GM12873 (cell line): Measurements from ENCODE around the gene DLX5.

Source experiments
- TF ChIP-seq, protein P1 (sequence below): IDR thresholded peaks from 2 replicates; pipeline ENCODE4 v1.5.1; 2012; ENCODE audit warnings: low read depth, mild to moderate bottlenecking, moderate library complexity, low read length, control low read depth; ENCODE audit not compliant: insufficient read depth; ENCODE audit errors: missing control alignments

Gene DLX5

DNA sequence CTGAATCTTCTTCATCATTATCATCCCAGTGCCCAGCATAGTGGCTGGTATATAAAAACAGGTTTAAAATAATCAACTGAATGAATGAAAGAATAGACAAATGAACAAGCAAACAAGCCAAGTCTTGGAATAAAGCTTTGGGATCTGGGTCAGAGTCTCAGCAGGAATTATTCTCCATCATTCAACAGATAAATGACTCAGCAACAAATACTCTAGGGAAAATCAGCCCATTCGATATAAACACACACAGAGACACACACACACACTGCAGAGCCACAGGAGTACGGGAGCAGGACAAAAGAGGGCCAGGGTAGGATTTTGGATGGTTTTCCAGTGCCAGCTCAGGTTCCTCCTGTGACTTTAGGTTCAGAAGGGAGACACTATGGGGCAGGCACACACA, 48.5 kb downstream of the DLX5 start:
- TF ChIP-seq, protein P1, sequence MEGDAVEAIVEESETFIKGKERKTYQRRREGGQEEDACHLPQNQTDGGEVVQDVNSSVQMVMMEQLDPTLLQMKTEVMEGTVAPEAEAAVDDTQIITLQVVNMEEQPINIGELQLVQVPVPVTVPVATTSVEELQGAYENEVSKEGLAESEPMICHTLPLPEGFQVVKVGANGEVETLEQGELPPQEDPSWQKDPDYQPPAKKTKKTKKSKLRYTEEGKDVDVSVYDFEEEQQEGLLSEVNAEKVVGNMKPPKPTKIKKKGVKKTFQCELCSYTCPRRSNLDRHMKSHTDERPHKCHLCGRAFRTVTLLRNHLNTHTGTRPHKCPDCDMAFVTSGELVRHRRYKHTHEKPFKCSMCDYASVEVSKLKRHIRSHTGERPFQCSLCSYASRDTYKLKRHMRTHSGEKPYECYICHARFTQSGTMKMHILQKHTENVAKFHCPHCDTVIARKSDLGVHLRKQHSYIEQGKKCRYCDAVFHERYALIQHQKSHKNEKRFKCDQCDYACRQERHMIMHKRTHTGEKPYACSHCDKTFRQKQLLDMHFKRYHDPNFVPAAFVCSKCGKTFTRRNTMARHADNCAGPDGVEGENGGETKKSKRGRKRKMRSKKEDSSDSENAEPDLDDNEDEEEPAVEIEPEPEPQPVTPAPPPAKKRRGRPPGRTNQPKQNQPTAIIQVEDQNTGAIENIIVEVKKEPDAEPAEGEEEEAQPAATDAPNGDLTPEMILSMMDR = no peak

DNA sequence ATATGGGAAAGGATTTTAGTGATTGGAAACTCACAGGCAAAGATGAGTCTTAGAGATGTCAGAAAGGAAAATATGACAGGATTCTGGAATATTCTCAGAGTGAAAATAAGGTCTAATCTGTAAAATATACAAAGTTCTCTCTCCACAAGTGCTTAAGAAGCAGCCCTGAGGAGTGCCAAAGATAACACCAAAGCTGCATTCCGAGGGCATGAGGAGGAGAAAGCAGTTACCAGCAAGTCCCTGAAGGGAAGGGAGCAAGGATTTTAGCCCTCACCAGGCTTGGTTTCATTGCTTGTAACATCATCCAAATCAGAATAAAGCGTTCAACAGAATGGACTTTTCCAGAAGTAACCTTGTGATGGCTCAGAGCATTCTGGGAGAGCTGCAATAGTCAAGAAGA, 50.6 kb downstream of the DLX5 start:
- TF ChIP-seq, protein P1 = no peak

DNA sequence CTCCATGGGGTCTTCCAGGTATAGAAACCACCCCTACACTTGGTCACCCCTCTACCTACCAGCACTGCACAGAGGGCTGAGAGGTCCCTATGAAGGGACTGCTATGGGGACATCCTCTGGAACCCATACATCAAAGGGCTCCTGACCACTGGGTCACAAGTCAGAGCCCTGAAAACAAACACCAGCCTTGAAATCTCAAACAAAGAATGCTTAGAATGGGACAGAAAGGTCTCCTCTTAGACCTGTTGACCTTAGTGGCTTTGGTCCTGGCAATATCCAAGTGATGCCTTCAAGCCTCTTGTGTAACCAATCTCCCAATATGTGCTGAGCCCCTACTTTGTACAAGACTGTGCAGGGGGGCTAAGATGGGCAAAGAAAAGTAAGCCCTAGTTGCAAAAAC, 53.9 kb downstream of the DLX5 start:
- TF ChIP-seq, protein P1 = no peak
